HepG2 (cell line): Measurements from ENCODE around the gene HPCAL1. TPM values are rescaled to one million over a fixed set of nuclear protein-coding genes. Genes with fewer than 3 reads are reported as not detected.
A peak's percentile ranks its signal among the peaks of the same experiment; 100 is the strongest.

Experiments
- FOXJ3 ChIP-seq: sonication (generic); formaldehyde crosslinking; IDR thresholded peaks from 2 replicates; pipeline ENCODE4 v1.4.0; 2020; ENCODE audit warnings: missing genetic modification reagents, mild to moderate bottlenecking, borderline replicate concordance
- HDAC2 ChIP-seq: sonication (generic); formaldehyde crosslinking; IDR thresholded peaks from 2 replicates; pipeline ENCODE4 v1.4.0; 2020; ENCODE audit warnings: missing genetic modification reagents
- IRF1 ChIP-seq: sonication (generic); formaldehyde crosslinking; IDR thresholded peaks from 2 replicates; pipeline ENCODE4 v1.4.0; 2020; ENCODE audit warnings: low read depth, mild to moderate bottlenecking, missing genetic modification reagents
- JARID2 ChIP-seq: sonication (generic); formaldehyde crosslinking; IDR thresholded peaks from 2 replicates; pipeline ENCODE4 v1.8.1; 2023; ENCODE audit warnings: missing genetic modification reagents, inconsistent platforms; ENCODE audit not compliant: insufficient replicate concordance
- KDM3A ChIP-seq: IDR thresholded peaks from 2 replicates; pipeline ENCODE4 v1.6.1; 2018; ENCODE audit warnings: low read depth, missing compliant biosample characterization
- MIER3 ChIP-seq: IDR thresholded peaks from 2 replicates; pipeline ENCODE4 v1.6.1; 2016; ENCODE audit warnings: missing compliant biosample characterization, borderline replicate concordance
- NCOA5 ChIP-seq: sonication (generic); formaldehyde crosslinking; IDR thresholded peaks from 2 replicates; pipeline ENCODE4 v1.4.0; 2020; ENCODE audit warnings: missing genetic modification reagents
- NFE2L2 ChIP-seq: fragments of 150-350 bp; IDR thresholded peaks from 2 replicates; pipeline ENCODE4 v1.6.1; 2014; ENCODE audit warnings: low read length
- PRMT3 ChIP-seq: sonication (generic); formaldehyde crosslinking; IDR thresholded peaks from 2 replicates; pipeline ENCODE4 v1.8.1; 2022; ENCODE audit warnings: low read depth, mild to moderate bottlenecking, moderate library complexity, missing genetic modification reagents, borderline replicate concordance
- REL ChIP-seq: sonication (generic); formaldehyde crosslinking; conservative IDR thresholded peaks from 2 replicates; pipeline ENCODE4 v1.8.0; 2022; ENCODE audit warnings: mild to moderate bottlenecking, missing genetic modification reagents, moderate library complexity
- SALL2 ChIP-seq: sonication (generic); formaldehyde crosslinking; IDR thresholded peaks from 2 replicates; pipeline ENCODE4 v1.8.1; 2023; ENCODE audit warnings: mild to moderate bottlenecking, missing genetic modification reagents, inconsistent platforms
- SIX4 ChIP-seq: sonication (generic); formaldehyde crosslinking; IDR thresholded peaks from 2 replicates; pipeline ENCODE4 v1.4.0; 2020; ENCODE audit warnings: missing genetic modification reagents
- TFAP4 ChIP-seq: sonication (generic); IDR thresholded peaks from 2 replicates; pipeline ENCODE4 v1.6.1; 2016; ENCODE audit warnings: low read depth, borderline replicate concordance
- ZBTB21 ChIP-seq: sonication (generic); formaldehyde crosslinking; IDR thresholded peaks from 2 replicates; pipeline ENCODE4 v1.4.0; 2020; ENCODE audit warnings: missing genetic modification reagents
- ZFP41 ChIP-seq: sonication (generic); formaldehyde crosslinking; IDR thresholded peaks from 2 replicates; pipeline ENCODE4 v1.4.0; 2020; ENCODE audit warnings: mild to moderate bottlenecking, missing genetic modification reagents, borderline replicate concordance
- ZNF275 ChIP-seq: sonication (generic); formaldehyde crosslinking; IDR thresholded peaks from 2 replicates; pipeline ENCODE4 v1.8.0; 2022; ENCODE audit warnings: missing genetic modification reagents, mild to moderate bottlenecking, inconsistent platforms, borderline replicate concordance
- ZNF460 ChIP-seq: sonication (generic); formaldehyde crosslinking; IDR thresholded peaks from 2 replicates; pipeline ENCODE4 v1.5.1; 2020; ENCODE audit warnings: missing genetic modification reagents, mild to moderate bottlenecking, borderline replicate concordance
- ZNF557 ChIP-seq: sonication (generic); formaldehyde crosslinking; IDR thresholded peaks from 2 replicates; pipeline ENCODE4 v1.4.0; 2020; ENCODE audit warnings: missing genetic modification reagents
- ZNF564 ChIP-seq: sonication (generic); formaldehyde crosslinking; IDR thresholded peaks from 2 replicates; pipeline ENCODE4 v1.8.1; 2023; ENCODE audit warnings: mild to moderate bottlenecking, missing genetic modification reagents
- ZNF674 ChIP-seq: sonication (generic); formaldehyde crosslinking; IDR thresholded peaks from 2 replicates; pipeline ENCODE4 v1.5.0; 2020; ENCODE audit warnings: low read depth, mild to moderate bottlenecking, missing genetic modification reagents
- ZNF766 ChIP-seq: sonication (generic); formaldehyde crosslinking; IDR thresholded peaks from 2 replicates; pipeline ENCODE4 v1.5.0; 2020; ENCODE audit warnings: missing genetic modification reagents, borderline replicate concordance
- ZNF768 ChIP-seq: sonication (generic); formaldehyde crosslinking; IDR thresholded peaks from 2 replicates; pipeline ENCODE4 v1.4.0; 2020; ENCODE audit warnings: missing genetic modification reagents
- ZNF879 ChIP-seq: sonication (generic); formaldehyde crosslinking; IDR thresholded peaks from 2 replicates; pipeline ENCODE4 v1.8.1; 2023; ENCODE audit warnings: missing genetic modification reagents
- polyA plus RNA-seq, 8 experiments: library from polyadenylated mRNA; depleted of rRNA in 3 of 8; stranded (reverse) in 7 of 8; unstranded in 1 of 8; fragments of >200 nt; fragmentation: Illumina TruSeq in 4 of 8; extraction: Trizol in 4 of 8; gene quantifications; 2 replicates each; pipeline versions ENCODE4 v1.2.1 to v1.2.3, GENCODE V29; 2011 to 2016; ENCODE audit warnings: low read depth in 4 of 8, missing spikeins in 1 of 8, mixed read lengths in 1 of 8; ENCODE audit not compliant: insufficient read depth in 1 of 8
- total RNA-seq, 5 experiments: library from RNA; depleted of rRNA; stranded (reverse); fragments of >200 nt; fragmentation: Illumina TruSeq; extraction: Trizol; gene quantifications; 2 replicates each; pipeline ENCODE4 v1.2.3, GENCODE V29; 2016; ENCODE audit warnings: low read depth in 1 of 5

Gene HPCAL1
- total and polyA plus RNA-seq, 2 of the 13 experiments (the other 11 are each of a cell fraction or from before 2014, with no cell fraction given) = 29.5 to 29.9 TPM

- TF ChIP-seq ZNF564 (CRISPR knock-in tag) (no peak), ZNF768 (CRISPR knock-in tag) (no peak), SALL2 (CRISPR knock-in tag) (no peak), ZFP41 (CRISPR knock-in tag) (0 out of 2 replicates have a peak, but pooled peaks have one; percentile 11), ZNF879 (CRISPR knock-in tag) (no peak), ZBTB21 (CRISPR knock-in tag) (no peak; the same call in 1 of the 2 replicates), REL (CRISPR knock-in tag) (no peak), FOXJ3 (CRISPR knock-in tag) (0 out of 2 replicates have a peak, but pooled peaks have one; percentile 29), IRF1 (CRISPR knock-in tag) (no peak), KDM3A (CRISPR knock-in tag) (no peak), ZNF674 (CRISPR knock-in tag) (no peak), HDAC2 (CRISPR knock-in tag) (peak; percentile 77), PRMT3 (no peak), NFE2L2 (no peak), MIER3 (CRISPR knock-in tag) (no peak), ZNF275 (no peak), JARID2 (CRISPR knock-in tag) (no peak), NCOA5 (CRISPR knock-in tag) (no peak), ZNF766 (CRISPR knock-in tag) (peak; percentile 75; the same call in 1 of the 2 replicates), SIX4 (no peak), ZNF460 (CRISPR knock-in tag) (no peak), ZNF557 (CRISPR knock-in tag) (0 out of 2 replicates have a peak, but pooled peaks have one; percentile 10), TFAP4 (no peak; the same call in 1 of the 2 replicates)
Measured at GRCh38 chr2:10325278-10326145, 22.8 kb downstream of the HPCAL1 start (continued).
